Ovary (tissue), 9 donors: ENCODE measurements around the gene ZER1. TPM values are rescaled to one million over a fixed set of nuclear protein-coding genes. Genes with fewer than 3 reads are reported as not detected.

ENCODE experiments used
- DNase-seq, 5 donors: peaks; one replicate each; pipeline ENCODE4 v3.0.0-alpha.2; 2019 to 2020
- H3K27ac ChIP-seq, 2 donors: fragments of 200-600 bp; one replicate each; pipeline versions ENCODE4 v1.5.1 to v1.8.0; 2019 to 2022
- H3K27me3 ChIP-seq: fragments of 200-600 bp; one replicate; pipeline ENCODE4 v1.8.0; 2022
- H3K36me3 ChIP-seq: fragments of 200-600 bp; sonication (generic); one replicate; pipeline ENCODE4 v1.5.1; 2019
- H3K4me1 ChIP-seq: one replicate; pipeline ENCODE4 v1.8.1; 2013; ENCODE audit warnings: mild to moderate bottlenecking, moderate library complexity; ENCODE audit not compliant: insufficient read depth
- H3K4me3 ChIP-seq: fragments of 200-600 bp; sonication (generic); one replicate; pipeline ENCODE4 v1.5.1; 2017
- H3K9me3 ChIP-seq, 2 donors: fragments of 200-600 bp in 1 of 2; sonication (generic) in 1 of 2; one replicate each; pipeline versions ENCODE4 v1.5.1 to v1.8.1; 2013 to 2019; ENCODE audit warnings: mild to moderate bottlenecking in 1 of 2, moderate library complexity in 1 of 2
- EP300 ChIP-seq: sonication (generic); formaldehyde crosslinking; IDR thresholded peaks from one replicate; pipeline ENCODE4 v1.6.1; 2017; ENCODE audit warnings: antibody characterized with exemption
- POLR2A ChIP-seq: fragments of 450-650 bp; IDR thresholded peaks from one replicate; pipeline ENCODE4 v1.6.1; 2017; ENCODE audit warnings: antibody characterized with exemption, mild to moderate bottlenecking, moderate library complexity
- WGBS, 3 donors: extraction: QIAGEN DNeasy Blood & Tissue Kit in 1 of 3; methylation state at CpG; one replicate each; pipeline versions ENCODE4 v1.1.5 to v1.1.7; 2013 to 2017; 5-methylcytosine and 5-hydroxymethylcytosine counted together
- intact Hi-C, 4 donors: fragments of 100-400 bp; cut with DNase I; formaldehyde crosslinking; loops; one replicate each; pipeline versions ENCODE4 v1.11.0 to v1.15.1; 2022 to 2023
- polyA plus RNA-seq, 2 donors: library from polyadenylated mRNA; stranded (reverse); fragments of 200-250 nt in 1 of 2; fragments of 350-450 nt in 1 of 2; fragmentation: Illumina TruSeq in 1 of 2; extraction: RNeasy Lipid Tissue Mini Kit (QIAGEN cat#74804) in 1 of 2; gene quantifications; one replicate each; pipeline ENCODE4 v1.2.3, GENCODE V29; 2013 to 2014
- total RNA-seq, 7 donors: library from RNA; depleted of rRNA in 2 of 7; stranded (reverse); fragments of >200 nt in 2 of 7; fragmentation: NEBNext Ultra II Directional in 3 of 7; extraction: Animal tissue kit (Norgen Biotek cat#: 25700) in 3 of 7; gene quantifications; one replicate each; pipeline versions ENCODE4 v1.1.0 to v1.2.4, GENCODE V29; 2016 to 2023
- TF ChIP-seq, protein P1 (sequence below), 3 donors: fragments of 450-650 bp in 2 of 3; fragments of 200-600 bp in 1 of 3; IDR thresholded peaks; one replicate each; pipeline versions ENCODE4 v1.5.1 to v1.8.0; 2016 to 2022; ENCODE audit warnings: antibody characterized with exemption in 3 of 3, mild to moderate bottlenecking in 1 of 3
- donor health status: DM: no; HTN: no; CAD: no; lungs with moderate emphysema.
- donor health status: DM: no; HTN: no; CAD: no.
- donor health status: Bipolar disorder and iron deficiency.
- donor health status: DM: yes; HTN: yes; CAD: no.
- donor health status: DM: no; HTN: no; CAD: no.
- donor health status: DM: yes; HTN: yes; CAD: no.

Gene ZER1
- total and polyA plus RNA-seq, 9 donors, result 16.3 to 46.1 (median 34.0) TPM

GRCh38 chr9:128716581-128717254, 55.0 kb downstream of the ZER1 start:
- H3K27me3 ChIP-seq, result no peaks in the 10 kb centered on the region
- H3K4me1 ChIP-seq, result no peaks in the 10 kb centered on the region
- no peak overlapping the region for H3K27ac ChIP-seq
- no peaks in the 10 kb centered on the region for H3K9me3 ChIP-seq
- no peaks in the 10 kb centered on the region for H3K36me3 ChIP-seq
- intact Hi-C loops, result no loop called here
- TF ChIP-seq POLR2A (no peak), EP300 (no peak)
- TF ChIP-seq, protein P1, sequence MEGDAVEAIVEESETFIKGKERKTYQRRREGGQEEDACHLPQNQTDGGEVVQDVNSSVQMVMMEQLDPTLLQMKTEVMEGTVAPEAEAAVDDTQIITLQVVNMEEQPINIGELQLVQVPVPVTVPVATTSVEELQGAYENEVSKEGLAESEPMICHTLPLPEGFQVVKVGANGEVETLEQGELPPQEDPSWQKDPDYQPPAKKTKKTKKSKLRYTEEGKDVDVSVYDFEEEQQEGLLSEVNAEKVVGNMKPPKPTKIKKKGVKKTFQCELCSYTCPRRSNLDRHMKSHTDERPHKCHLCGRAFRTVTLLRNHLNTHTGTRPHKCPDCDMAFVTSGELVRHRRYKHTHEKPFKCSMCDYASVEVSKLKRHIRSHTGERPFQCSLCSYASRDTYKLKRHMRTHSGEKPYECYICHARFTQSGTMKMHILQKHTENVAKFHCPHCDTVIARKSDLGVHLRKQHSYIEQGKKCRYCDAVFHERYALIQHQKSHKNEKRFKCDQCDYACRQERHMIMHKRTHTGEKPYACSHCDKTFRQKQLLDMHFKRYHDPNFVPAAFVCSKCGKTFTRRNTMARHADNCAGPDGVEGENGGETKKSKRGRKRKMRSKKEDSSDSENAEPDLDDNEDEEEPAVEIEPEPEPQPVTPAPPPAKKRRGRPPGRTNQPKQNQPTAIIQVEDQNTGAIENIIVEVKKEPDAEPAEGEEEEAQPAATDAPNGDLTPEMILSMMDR (IDR thresholded peaks at IDR 0.05), result no peak
- peak in 1 of 5 donors; percentile 24 for DNase-seq
- no peak overlapping the region for H3K4me3 ChIP-seq
- 91 to 92% (median 91%) methylated on average over 7 of the region's 7 CpGs for WGBS, 3 donors

DNA sequence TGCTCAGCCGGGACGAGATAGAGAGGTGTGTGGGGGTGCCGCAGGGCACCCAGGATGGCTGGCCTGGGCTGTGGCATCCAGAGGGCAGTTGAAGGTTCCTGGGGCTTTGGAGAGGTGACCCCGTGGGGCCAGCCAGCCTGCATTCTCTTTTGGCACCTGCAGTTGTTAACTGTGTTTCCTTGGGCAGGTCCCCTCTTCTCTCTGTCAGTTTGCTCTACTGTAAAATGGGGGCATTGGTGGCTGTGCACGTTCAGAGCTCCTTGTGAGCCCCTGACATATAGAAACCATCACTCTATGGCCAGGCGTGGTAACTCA, 56.3 kb downstream of the ZER1 start:
- 81 to 89% (median 82%) methylated on average over 6 of the region's 6 CpGs for WGBS, 3 donors
- Histone ChIP-seq H3K4me3 (no peak overlapping the region), H3K27ac (no peak overlapping the region), H3K9me3 (no peaks in the 10 kb centered on the region), H3K36me3 (no peaks in the 10 kb centered on the region), H3K4me1 (no peaks in the 10 kb centered on the region), H3K27me3 (no peaks in the 10 kb centered on the region)
- peak in 1 of 5 donors; percentile 17 for DNase-seq
- TF ChIP-seq, protein P1 (IDR thresholded peaks at IDR 0.05), result no peak
- TF ChIP-seq POLR2A (no peak), EP300 (no peak)
- intact Hi-C loops, result no loop called here

DNA sequence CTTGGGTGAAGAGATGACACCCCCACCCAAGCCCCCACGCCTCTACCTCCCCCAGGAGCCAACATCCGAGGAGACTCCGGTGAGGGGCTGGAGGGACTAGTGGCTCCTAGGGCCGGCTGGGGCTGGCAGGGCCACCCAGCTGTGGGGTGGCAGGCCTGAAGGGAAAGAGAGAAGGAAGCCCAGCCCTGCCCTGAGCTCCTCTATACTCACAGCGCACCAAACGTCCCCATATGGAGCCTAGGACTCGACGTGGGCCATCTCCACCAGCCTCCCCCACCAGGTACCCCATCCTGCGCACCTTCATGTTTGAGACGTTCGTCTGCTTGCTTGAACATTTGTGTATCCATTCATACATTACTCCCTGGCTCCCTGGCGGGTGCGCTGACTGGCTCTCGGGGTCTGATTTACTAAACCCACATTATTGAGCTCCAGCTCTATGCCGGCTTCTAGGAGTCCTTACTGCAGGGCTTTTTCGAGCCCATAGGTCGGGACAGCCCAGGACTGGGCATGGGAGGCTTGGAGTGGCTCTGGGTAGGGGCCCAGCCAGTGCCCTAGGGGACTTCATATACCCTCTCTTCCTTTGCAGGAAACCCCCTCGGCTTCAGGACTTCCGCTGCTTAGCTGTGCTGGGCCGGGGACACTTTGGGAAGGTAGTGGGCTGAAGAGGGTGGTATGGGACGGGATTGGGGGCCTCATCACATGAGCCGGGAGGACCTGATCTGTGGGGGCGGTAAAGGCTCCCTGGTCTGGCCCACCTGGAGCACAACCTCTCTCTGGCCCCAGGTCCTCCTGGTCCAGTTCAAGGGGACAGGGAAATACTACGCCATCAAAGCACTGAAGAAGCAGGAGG, 56.9 kb downstream of the ZER1 start:
- no peaks in the 10 kb centered on the region for H3K36me3 ChIP-seq
- H3K27me3 ChIP-seq, result no peaks in the 10 kb centered on the region
- DNase-seq, result peak in 2 of 5 donors; percentile 7 to 23
- intact Hi-C loops, result no loop called here
- no peak overlapping the region for H3K4me3 ChIP-seq
- 85 to 87% (median 86%) methylated on average over 24 of the region's 24 CpGs for WGBS, 3 donors
- H3K27ac ChIP-seq, result no peak overlapping the region
- no peaks in the 10 kb centered on the region for H3K9me3 ChIP-seq
- no peak for TF ChIP-seq EP300
- no peaks in the 10 kb centered on the region for H3K4me1 ChIP-seq

DNA sequence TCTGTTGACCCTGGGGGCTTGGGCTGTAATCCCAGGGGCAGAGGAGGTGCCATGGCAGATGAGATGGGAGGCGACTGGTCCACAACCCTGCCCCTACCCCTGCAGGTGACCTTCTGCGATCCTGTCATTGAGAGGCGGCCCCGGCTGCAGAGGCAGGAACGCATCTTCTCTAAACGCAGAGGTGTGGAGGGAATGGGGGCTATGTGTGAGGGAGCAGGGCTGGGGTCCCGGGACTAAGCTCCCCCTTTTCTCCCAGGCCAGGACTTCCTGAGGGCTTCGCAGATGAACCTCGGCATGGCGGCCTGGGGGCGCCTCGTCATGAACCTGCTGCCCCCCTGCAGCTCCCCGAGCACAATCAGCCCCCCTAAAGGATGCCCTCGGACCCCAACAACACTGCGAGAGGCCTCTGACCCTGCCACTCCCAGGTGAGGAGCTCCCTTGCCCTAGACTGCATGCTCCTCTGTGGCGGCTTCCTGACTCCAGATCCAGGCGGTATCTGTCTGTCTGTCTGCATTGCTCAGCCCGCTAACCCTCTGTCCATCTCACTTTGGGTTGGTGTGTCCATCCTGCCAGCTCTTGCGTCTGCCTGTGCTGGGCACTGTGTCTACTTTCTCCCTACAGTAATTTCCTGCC, 57.7 kb downstream of the ZER1 start:
- no peaks in the 10 kb centered on the region for H3K4me1 ChIP-seq
- 92 to 94% (median 92%) methylated on average over 19 of the region's 19 CpGs for WGBS, 3 donors
- H3K27me3 ChIP-seq, result no peaks in the 10 kb centered on the region
- TF ChIP-seq POLR2A (no peak), EP300 (no peak)
- TF ChIP-seq, protein P1 (IDR thresholded peaks at IDR 0.05), result no peak
- no peak overlapping the region for H3K4me3 ChIP-seq
- no peaks in the 10 kb centered on the region for H3K9me3 ChIP-seq
- no peak overlapping the region for H3K27ac ChIP-seq
- no peaks in the 10 kb centered on the region for H3K36me3 ChIP-seq
- DNase-seq, result peak in 2 of 5 donors; percentile 8 to 25
- intact Hi-C loops, result no loop called here
